DND-41 (cell line): Measurements from ENCODE around the gene ANKRD12.
"Not testable (repeated sequence)": the region's sequence is repeated elsewhere in the genome, so short reads cannot be mapped to it uniquely, and the experiment has no call there.

Experiments used
- CTCF ChIP-seq: IDR thresholded peaks from 2 replicates; pipeline ENCODE4 v1.5.1; 2012; ENCODE audit warnings: borderline replicate concordance, low read length, moderate library complexity, mild to moderate bottlenecking; ENCODE audit not compliant: poor library complexity, severe bottlenecking; ENCODE audit errors: extremely low read depth
- EZH2 ChIP-seq: IDR thresholded peaks from 3 replicates; pipeline ENCODE4 v1.6.1; 2012; ENCODE audit warnings: borderline replicate concordance, low read depth, mild to moderate bottlenecking, moderate library complexity, low read length, inconsistent platforms; ENCODE audit not compliant: severe bottlenecking

- TF ChIP-seq CTCF, EZH2: not testable (repeated sequence)
These were observed 128.2 kb downstream of the ANKRD12 start for GRCh38 chr18:9264797-9265196.
